GM19193 (cell line): ENCODE data around the gene KIF5A.

ENCODE experiments used
- POLR2A ChIP-seq: IDR thresholded peaks from 4 replicates; pipeline ENCODE4 v1.6.1; 2011; ENCODE audit not compliant: insufficient read depth, insufficient read length; ENCODE audit errors: extremely low read depth

Gene KIF5A

GRCh38 chr12:57528831-57529555, 20.9 kb upstream of the KIF5A start:
- no peak for TF ChIP-seq POLR2A

GRCh38 chr12:57529831-57530230, 20.0 kb upstream of the KIF5A start:
- no peak for TF ChIP-seq POLR2A

DNA sequence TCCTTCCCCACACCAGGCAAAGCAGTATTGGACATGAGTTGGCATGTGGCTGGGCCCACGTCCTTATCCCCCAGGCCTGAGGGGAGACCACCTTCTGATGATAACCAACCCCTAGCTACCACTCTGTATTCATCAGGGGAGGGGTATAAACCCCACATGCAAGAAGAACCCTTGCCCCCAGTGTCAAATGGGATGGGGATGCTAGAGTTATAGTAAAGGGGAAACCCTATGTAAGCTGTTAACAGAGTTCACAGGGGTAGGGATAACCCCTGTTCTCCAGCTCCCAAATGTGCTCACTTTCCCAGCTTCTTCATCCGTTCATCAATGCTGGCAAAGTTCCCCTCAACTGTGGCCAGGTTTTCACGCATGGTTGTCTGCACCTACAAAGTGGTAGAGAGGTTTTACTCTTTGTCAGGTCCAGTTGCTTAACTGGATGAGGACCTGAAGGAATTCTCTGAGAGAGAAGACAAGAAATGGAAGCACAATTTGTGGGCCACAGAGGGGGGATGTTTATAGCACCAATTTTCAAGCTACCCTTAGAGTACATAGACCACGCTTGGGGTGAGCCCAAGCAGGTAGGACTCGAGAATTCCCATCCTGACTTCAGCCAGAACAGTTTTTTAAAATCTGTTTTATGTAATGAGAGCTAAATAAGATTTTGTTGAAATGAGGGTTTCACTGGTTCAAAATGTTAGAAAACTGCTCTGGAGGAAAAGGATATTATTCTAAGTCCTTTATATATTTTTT, 19.3 kb upstream of the KIF5A start:
- no peak for TF ChIP-seq POLR2A

GRCh38 chr12:57531836-57532235, 18.0 kb upstream of the KIF5A start:
- TF ChIP-seq POLR2A, result no peak

GRCh38 chr12:57533108-57533507, 16.7 kb upstream of the KIF5A start:
- no peak for TF ChIP-seq POLR2A

- TF ChIP-seq POLR2A, result no peak
These were observed 15.6 kb upstream of the KIF5A start for GRCh38 chr12:57534250-57534649.

DNA sequence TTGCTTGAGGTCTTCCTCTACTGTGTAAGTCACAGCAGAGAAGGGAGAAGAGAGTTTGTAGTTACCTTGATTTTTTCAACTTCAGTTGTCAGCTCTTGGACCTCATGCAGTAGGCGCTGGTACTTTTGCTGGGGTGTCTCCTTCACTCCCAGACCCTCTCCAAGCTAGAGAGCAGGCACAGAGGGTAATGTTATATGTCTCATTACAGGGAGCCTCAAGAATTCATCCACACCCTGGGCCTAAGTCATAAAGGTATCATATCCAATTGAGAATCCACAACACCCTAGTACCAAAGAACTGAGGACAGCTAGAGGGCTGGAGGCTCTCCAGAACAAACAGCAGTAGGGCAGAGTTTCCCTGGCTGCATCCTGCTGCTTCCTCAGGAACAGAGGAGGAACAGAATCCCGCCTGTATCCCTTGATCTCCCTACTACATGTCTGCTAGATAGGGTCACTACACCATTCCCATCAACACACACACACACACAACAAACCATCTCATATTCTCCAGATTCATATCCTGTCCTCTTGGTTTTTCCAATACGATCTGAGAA, 14.8 kb upstream of the KIF5A start:
- no peak for TF ChIP-seq POLR2A

DNA sequence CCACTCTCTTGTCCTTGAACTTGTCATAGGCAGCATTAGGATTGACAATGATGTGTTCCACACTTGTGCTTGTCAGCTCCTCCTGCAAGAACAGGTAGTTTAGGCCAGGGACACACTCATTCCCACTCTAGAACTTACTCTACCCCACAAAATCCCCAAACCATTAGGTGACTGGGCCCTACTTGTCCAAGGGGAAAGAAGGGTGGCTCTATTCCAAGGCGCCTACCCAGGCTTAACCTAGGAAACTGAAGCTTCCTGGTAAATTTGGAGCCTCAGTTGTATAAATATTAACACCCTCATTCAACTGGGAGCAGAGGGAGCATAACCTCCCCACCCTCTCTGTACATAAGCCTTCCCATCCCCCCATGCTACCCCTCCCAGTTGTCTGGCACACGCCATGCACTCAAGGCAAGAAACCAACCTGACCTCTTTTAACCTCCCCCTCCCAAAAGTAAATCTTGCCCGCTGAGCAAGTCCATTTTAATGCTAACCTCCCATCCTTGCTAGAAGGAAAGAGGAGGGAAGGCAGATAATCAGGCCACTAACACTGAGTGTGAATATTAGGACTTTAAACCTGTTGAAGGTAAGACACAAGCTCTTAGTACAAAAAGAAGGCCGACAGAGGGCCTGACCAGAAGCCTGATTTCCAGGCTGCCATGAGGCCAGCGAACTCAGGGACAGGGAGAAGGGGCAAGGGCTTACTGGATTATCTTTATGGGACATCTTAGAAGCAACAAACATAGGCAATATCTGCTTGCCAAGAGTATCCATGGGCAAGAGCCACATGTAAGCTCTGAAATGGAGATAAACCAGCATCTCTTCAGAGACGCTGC, 13.9 kb upstream of the KIF5A start:
- no peak for TF ChIP-seq POLR2A

- TF ChIP-seq POLR2A, result no peak
These were observed 13.3 kb upstream of the KIF5A start for GRCh38 chr12:57536597-57536942.

- no peak for TF ChIP-seq POLR2A
These were observed 10.6 kb upstream of the KIF5A start for GRCh38 chr12:57539134-57539768.

- TF ChIP-seq POLR2A, result no peak
These were observed 8.8 kb upstream of the KIF5A start for GRCh38 chr12:57541001-57541400.

- no peak for TF ChIP-seq POLR2A
These were observed 8.1 kb upstream of the KIF5A start for GRCh38 chr12:57541717-57542116.

DNA sequence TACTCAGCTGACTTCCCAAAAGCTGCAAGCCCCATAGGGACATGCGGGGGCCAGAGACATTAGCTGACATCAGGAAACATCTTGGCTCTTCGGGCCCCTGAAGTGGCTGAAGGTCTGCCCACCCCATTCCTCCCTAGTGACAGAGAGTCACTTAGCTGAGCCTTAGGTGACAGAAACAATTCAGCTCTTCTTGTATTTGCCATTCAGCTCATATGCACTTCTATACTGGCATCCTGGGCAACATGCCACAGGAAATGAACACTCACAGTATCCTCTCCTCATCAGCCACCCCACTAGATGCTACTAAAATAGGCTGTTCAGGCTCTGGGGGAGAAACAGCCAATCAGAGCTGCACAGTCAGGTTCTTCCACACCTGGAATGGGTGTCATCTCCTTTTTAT, 6.3 kb upstream of the KIF5A start:
- TF ChIP-seq POLR2A, result no peak

- TF ChIP-seq POLR2A, result no peak
These were observed 3.9 kb upstream of the KIF5A start for GRCh38 chr12:57545809-57546437.
